ENCODE data around the gene GSTP1. TPM values are rescaled to one million over a fixed set of nuclear protein-coding genes. Genes with fewer than 3 reads are reported as not detected.

Gene GSTP1
- total RNA-seq, 2 experiments from 2014 or later: 1,139 to 1,604 TPM

DNA sequence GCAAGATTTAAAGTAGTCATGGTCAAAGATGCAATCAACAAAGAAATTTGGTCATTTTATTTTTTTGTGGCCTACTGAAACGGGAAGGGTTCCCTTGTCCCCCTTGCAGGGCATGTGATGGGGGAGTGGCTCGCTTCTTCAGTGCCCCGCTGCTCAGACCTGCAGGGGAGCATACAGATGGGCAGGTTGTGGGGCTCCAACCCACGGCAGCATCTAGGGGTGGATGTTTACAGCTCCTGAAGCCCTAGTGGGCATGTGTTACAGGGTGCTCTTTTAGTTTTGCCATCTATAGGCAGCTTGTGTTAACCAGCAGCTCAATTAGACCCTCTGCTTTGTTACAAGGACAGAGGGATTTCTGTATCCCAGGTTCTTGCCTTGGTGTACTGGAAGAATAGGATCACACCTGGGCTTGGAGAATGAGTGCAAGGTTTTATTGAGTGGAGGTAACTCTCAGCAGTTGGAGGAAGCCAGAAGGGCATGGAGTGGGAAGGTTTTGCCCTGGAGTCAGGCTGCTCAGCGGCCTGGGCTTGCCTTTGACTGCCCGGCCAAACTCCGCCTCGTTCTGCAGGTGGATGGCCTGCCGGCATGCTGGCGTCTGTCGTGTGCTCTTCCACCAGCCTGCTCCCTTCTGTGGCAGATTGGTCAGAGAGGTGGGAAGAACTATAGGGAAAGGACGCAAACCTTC is 9.4 kb downstream of the GSTP1 start:
- Histone ChIP-seq H3K27ac (ENCODE audit: low read depth, low read length, poor library complexity, severe bottlenecking) (no peak overlapping the region), H3K9me3 (ENCODE audit: low read length) (no peaks in the 10 kb centered on the region; the same call in 1 of the 2 replicates), H3K4me3 (ENCODE audit: low read depth, low read length, poor library complexity, severe bottlenecking) (no peak overlapping the region), H4K20me1 (ENCODE audit: insufficient read depth, low read length) (no peaks in the 10 kb centered on the region), H3K9me2 (ENCODE audit: insufficient read depth, low read length) (no peaks in the 10 kb centered on the region), H3K79me2 (ENCODE audit: insufficient read depth, low read depth, low read length) (no peaks in the 10 kb centered on the region), H3K36me3 (ENCODE audit: insufficient read depth, low read length) (peaks cover 25% of the 10 kb centered on the region), H3K4me2 (ENCODE audit: low read length) (no peak overlapping the region), H3K4me1 (ENCODE audit: insufficient read depth, low read length, poor library complexity, severe bottlenecking) (peaks cover 15% of the 10 kb centered on the region), H2AFZ (ENCODE audit: low read length) (no peak overlapping the region)
- intact Hi-C loops (cut with micrococcal nuclease; ENCODE audit: unreplicated experiment): no loop called here
- no peak for TF ChIP-seq EZH2phosphoT487 (IDR thresholded peaks at IDR 0.05; ENCODE audit: borderline replicate concordance, low read depth, low read length)
- TF ChIP-seq, protein P1, sequence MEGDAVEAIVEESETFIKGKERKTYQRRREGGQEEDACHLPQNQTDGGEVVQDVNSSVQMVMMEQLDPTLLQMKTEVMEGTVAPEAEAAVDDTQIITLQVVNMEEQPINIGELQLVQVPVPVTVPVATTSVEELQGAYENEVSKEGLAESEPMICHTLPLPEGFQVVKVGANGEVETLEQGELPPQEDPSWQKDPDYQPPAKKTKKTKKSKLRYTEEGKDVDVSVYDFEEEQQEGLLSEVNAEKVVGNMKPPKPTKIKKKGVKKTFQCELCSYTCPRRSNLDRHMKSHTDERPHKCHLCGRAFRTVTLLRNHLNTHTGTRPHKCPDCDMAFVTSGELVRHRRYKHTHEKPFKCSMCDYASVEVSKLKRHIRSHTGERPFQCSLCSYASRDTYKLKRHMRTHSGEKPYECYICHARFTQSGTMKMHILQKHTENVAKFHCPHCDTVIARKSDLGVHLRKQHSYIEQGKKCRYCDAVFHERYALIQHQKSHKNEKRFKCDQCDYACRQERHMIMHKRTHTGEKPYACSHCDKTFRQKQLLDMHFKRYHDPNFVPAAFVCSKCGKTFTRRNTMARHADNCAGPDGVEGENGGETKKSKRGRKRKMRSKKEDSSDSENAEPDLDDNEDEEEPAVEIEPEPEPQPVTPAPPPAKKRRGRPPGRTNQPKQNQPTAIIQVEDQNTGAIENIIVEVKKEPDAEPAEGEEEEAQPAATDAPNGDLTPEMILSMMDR (conservative IDR thresholded peaks at IDR 0.05; ENCODE audit: low read length): no peak
- DNase-seq (ENCODE audit: low spot score): no peak
- no TSS peak for BruUV-seq (replicated peaks)
- ChIA-PET CTCF (ENCODE audit: unreplicated experiment) (no interaction called here), POLR2A (interaction anchor here (0.7 to 2.6 kb wide), 2 partner anchors 10 to 769 kb away, joined by 3 to 11 read pairs; partner anchors contain the start of gene GSTP1)

DNA sequence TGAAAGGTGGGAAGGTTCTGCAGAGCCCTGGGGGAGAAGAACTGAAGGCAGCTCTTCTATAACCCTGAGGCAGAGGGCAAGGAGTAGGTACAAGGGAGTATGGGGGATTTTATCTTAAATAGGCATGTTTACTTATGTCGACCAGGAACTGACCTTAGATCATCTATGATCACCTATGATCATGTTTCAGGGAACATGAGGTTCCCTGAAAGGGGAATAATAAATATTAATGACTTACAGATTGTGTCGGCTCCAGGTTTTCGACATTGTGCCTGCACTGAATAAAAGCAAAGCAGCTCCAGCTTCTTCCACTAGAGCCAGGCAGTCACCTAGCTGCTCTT is 9.9 kb downstream of the GSTP1 start:
- no peaks in the 10 kb centered on the region for H3K79me2 ChIP-seq (ENCODE audit: insufficient read depth, low read depth, low read length)
- H3K4me1 ChIP-seq (ENCODE audit: insufficient read depth, low read length, poor library complexity, severe bottlenecking): peaks cover 9% of the 10 kb centered on the region
- no peak overlapping the region for H3K27ac ChIP-seq (ENCODE audit: low read depth, low read length, poor library complexity, severe bottlenecking)
- no peak for TF ChIP-seq EZH2phosphoT487 (IDR thresholded peaks at IDR 0.05; ENCODE audit: borderline replicate concordance, low read depth, low read length)
- TF ChIP-seq, protein P1 (conservative IDR thresholded peaks at IDR 0.05; ENCODE audit: low read length): no peak
- no peaks in the 10 kb centered on the region; the same call in 1 of the 2 replicates for H3K9me3 ChIP-seq (ENCODE audit: low read length)
- POLR2A ChIA-PET: interaction anchor here (2.6 kb wide), 1 partner anchor 10 kb away, joined by 11 read pairs; the partner anchor contains the start of gene GSTP1
- H3K36me3 ChIP-seq (ENCODE audit: insufficient read depth, low read length): peaks cover 21% of the 10 kb centered on the region
- no peak for DNase-seq (ENCODE audit: low spot score)
- H3K4me3 ChIP-seq (ENCODE audit: low read depth, low read length, poor library complexity, severe bottlenecking): no peak overlapping the region
- intact Hi-C loops (cut with micrococcal nuclease; ENCODE audit: unreplicated experiment): no loop called here
- H3K4me2 ChIP-seq (ENCODE audit: low read length): no peak overlapping the region
- no peak overlapping the region for H2AFZ ChIP-seq (ENCODE audit: low read length)
- H4K20me1 ChIP-seq (ENCODE audit: insufficient read depth, low read length): no peaks in the 10 kb centered on the region
- CTCF ChIA-PET (ENCODE audit: unreplicated experiment): no interaction called here
- no TSS peak for BruUV-seq (replicated peaks)
- no peaks in the 10 kb centered on the region for H3K9me2 ChIP-seq (ENCODE audit: insufficient read depth, low read length)

DNA sequence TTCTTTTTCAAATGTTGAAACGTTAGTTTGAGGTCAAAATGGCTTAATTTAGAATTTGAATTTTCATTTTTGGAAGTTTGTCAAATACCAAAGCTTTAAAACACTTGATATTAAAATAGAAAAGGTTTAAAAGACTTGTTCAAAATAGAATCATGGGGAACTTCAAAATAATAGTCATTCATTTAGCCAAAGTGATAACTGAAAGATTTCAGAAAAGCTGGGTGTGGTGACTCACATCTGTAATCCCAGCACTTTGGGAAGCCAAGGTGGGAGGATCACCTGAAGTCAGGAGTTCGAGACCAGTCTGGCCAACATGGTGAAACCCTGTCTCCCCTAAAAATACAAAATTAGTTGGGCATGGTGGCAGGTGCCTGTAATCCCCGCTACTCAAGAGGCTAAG is 10.9 kb downstream of the GSTP1 start:
- no peak overlapping the region for H2AFZ ChIP-seq (ENCODE audit: low read length)
- peaks cover under 1% of the 10 kb centered on the region for H3K4me1 ChIP-seq (ENCODE audit: insufficient read depth, low read length, poor library complexity, severe bottlenecking)
- no peaks in the 10 kb centered on the region for H3K79me2 ChIP-seq (ENCODE audit: insufficient read depth, low read depth, low read length)
- intact Hi-C loops (cut with micrococcal nuclease; ENCODE audit: unreplicated experiment): no loop called here
- H3K4me2 ChIP-seq (ENCODE audit: low read length): no peak overlapping the region
- CTCF ChIA-PET (ENCODE audit: unreplicated experiment): no interaction called here
- no TSS peak for BruUV-seq (replicated peaks)
- H3K36me3 ChIP-seq (ENCODE audit: insufficient read depth, low read length): peaks cover 12% of the 10 kb centered on the region
- DNase-seq (ENCODE audit: low spot score): no peak
- H3K27ac ChIP-seq (ENCODE audit: low read depth, low read length, poor library complexity, severe bottlenecking): no peak overlapping the region
- H4K20me1 ChIP-seq (ENCODE audit: insufficient read depth, low read length): no peaks in the 10 kb centered on the region
- POLR2A ChIA-PET: interaction anchor here (0.7 kb wide), 1 partner anchor 41 kb away, joined by 4 read pairs; no protein-coding TSS in a partner anchor
- no peak for TF ChIP-seq EZH2phosphoT487 (IDR thresholded peaks at IDR 0.05; ENCODE audit: borderline replicate concordance, low read depth, low read length)
- TF ChIP-seq, protein P1 (conservative IDR thresholded peaks at IDR 0.05; ENCODE audit: low read length): no peak
- no peaks in the 10 kb centered on the region for H3K9me2 ChIP-seq (ENCODE audit: insufficient read depth, low read length)
- H3K4me3 ChIP-seq (ENCODE audit: low read depth, low read length, poor library complexity, severe bottlenecking): no peak overlapping the region
- H3K9me3 ChIP-seq (ENCODE audit: low read length): peaks cover 6% of the 10 kb centered on the region; the same call in 1 of the 2 replicates

Measured in OCI-LY7 (cell line).